SJSA1 (cell line): ENCODE data around the gene WDPCP. TPM values are rescaled to one million over a fixed set of nuclear protein-coding genes. Genes with fewer than 3 reads are reported as not detected.
"Not testable (repeated sequence)": the region's sequence is repeated elsewhere in the genome, so short reads cannot be mapped to it uniquely, and the experiment has no call there.

Experiments used
- DNase-seq, 2 experiments: peaks; one replicate each; pipeline ENCODE4 v3.0.0-alpha.2; 2015 to 2020; ENCODE audit warnings: low spot score in 2 of 2, low read depth in 1 of 2
- H3K27ac ChIP-seq: fragments of 250-450 bp; sonication (Bioruptor Pico); 2 replicates; pipeline ENCODE4 v1.5.1; 2020; ENCODE audit warnings: mild to moderate bottlenecking, moderate library complexity
- H3K27me3 ChIP-seq: fragments of 250-450 bp; sonication (Bioruptor Pico); replicated peaks from 2 replicates; pipeline ENCODE4 v1.5.1; 2020; ENCODE audit warnings: mild to moderate bottlenecking, moderate library complexity
- H3K36me3 ChIP-seq: fragments of 250-450 bp; sonication (Bioruptor Pico); 2 replicates; pipeline ENCODE4 v1.5.1; 2020; ENCODE audit warnings: mild to moderate bottlenecking
- H3K4me1 ChIP-seq: fragments of 250-450 bp; sonication (Bioruptor Pico); replicated peaks from 2 replicates; pipeline ENCODE4 v1.6.1; 2021; ENCODE audit warnings: mild to moderate bottlenecking
- H3K4me3 ChIP-seq: fragments of 250-450 bp; sonication (Bioruptor Pico); 2 replicates; pipeline ENCODE4 v1.5.1; 2020; ENCODE audit warnings: mild to moderate bottlenecking
- H3K9me3 ChIP-seq: fragments of 250-450 bp; sonication (Bioruptor Pico); replicated peaks from 2 replicates; pipeline ENCODE4 v1.5.1; 2020; ENCODE audit warnings: mild to moderate bottlenecking
- total RNA-seq: library from RNA; depleted of rRNA; stranded (reverse); fragments of >200 nt; shearing (Covaris generic); gene quantifications from 2 replicates; pipeline ENCODE4 v1.2.3, GENCODE V29; 2014

The WDPCP gene
- total RNA-seq, 1 experiment from 2014 or later, result 10.7 TPM

- Histone ChIP-seq H3K36me3 (no peaks in the 10 kb centered on the region), H3K9me3 (no peaks in the 10 kb centered on the region), H3K4me1 (no peaks in the 10 kb centered on the region), H3K27ac (no peak overlapping the region), H3K27me3 (no peaks in the 10 kb centered on the region), H3K4me3 (no peak overlapping the region)
- DNase-seq, result no peak
These were observed 93.3 kb downstream of the WDPCP start for GRCh38 chr2:63494968-63495367.

- no peaks in the 10 kb centered on the region for H3K4me1 ChIP-seq
- no peak for DNase-seq
- no peak overlapping the region for H3K4me3 ChIP-seq
- no peaks in the 10 kb centered on the region for H3K9me3 ChIP-seq
- H3K36me3 ChIP-seq, result no peaks in the 10 kb centered on the region
- no peak overlapping the region for H3K27ac ChIP-seq
- no peaks in the 10 kb centered on the region for H3K27me3 ChIP-seq
These were observed 94.2 kb downstream of the WDPCP start for GRCh38 chr2:63494100-63494499.

GRCh38 chr2:63488118-63488713 is 100.1 kb downstream of the WDPCP start:
- Histone ChIP-seq H3K27ac (no peak overlapping the region), H3K36me3 (no peaks in the 10 kb centered on the region), H3K27me3 (no peaks in the 10 kb centered on the region), H3K4me3 (no peak overlapping the region), H3K4me1 (no peaks in the 10 kb centered on the region), H3K9me3 (no peaks in the 10 kb centered on the region)
- DNase-seq, result peak in 1 of 2 experiments; percentile 5

GRCh38 chr2:63486861-63487290 is 101.4 kb downstream of the WDPCP start:
- no peak overlapping the region for H3K27ac ChIP-seq
- H3K9me3 ChIP-seq, result no peaks in the 10 kb centered on the region
- DNase-seq, result no peak
- no peak overlapping the region for H3K4me3 ChIP-seq
- H3K27me3 ChIP-seq, result no peaks in the 10 kb centered on the region
- no peaks in the 10 kb centered on the region for H3K4me1 ChIP-seq
- H3K36me3 ChIP-seq, result no peaks in the 10 kb centered on the region

GRCh38 chr2:63484901-63485300 is 103.4 kb downstream of the WDPCP start:
- no peaks in the 10 kb centered on the region for H3K9me3 ChIP-seq
- H3K4me1 ChIP-seq, result no peaks in the 10 kb centered on the region
- no peak for DNase-seq
- no peaks in the 10 kb centered on the region for H3K36me3 ChIP-seq
- no peaks in the 10 kb centered on the region for H3K27me3 ChIP-seq
- no peak overlapping the region for H3K27ac ChIP-seq
- no peak overlapping the region for H3K4me3 ChIP-seq

GRCh38 chr2:63484481-63484880 is 103.8 kb downstream of the WDPCP start:
- no peak for DNase-seq
- no peaks in the 10 kb centered on the region for H3K27me3 ChIP-seq
- no peak overlapping the region for H3K4me3 ChIP-seq
- H3K9me3 ChIP-seq, result no peaks in the 10 kb centered on the region
- H3K27ac ChIP-seq, result no peak overlapping the region
- no peaks in the 10 kb centered on the region for H3K4me1 ChIP-seq
- no peaks in the 10 kb centered on the region for H3K36me3 ChIP-seq

GRCh38 chr2:63477686-63478085 is 110.6 kb downstream of the WDPCP start:
- Histone ChIP-seq H3K9me3 (no peaks in the 10 kb centered on the region), H3K27ac (no peak overlapping the region), H3K27me3 (no peaks in the 10 kb centered on the region), H3K36me3 (no peaks in the 10 kb centered on the region), H3K4me3 (no peak overlapping the region), H3K4me1 (no peaks in the 10 kb centered on the region)
- DNase-seq, result no peak

- H3K9me3 ChIP-seq, H3K4me3 ChIP-seq, DNase-seq, H3K4me1 ChIP-seq, H3K36me3 ChIP-seq, H3K27me3 ChIP-seq, H3K27ac ChIP-seq: not testable (repeated sequence)
These were observed 119.0 kb downstream of the WDPCP start for GRCh38 chr2:63469313-63469712.

- H3K4me3 ChIP-seq, result no peak overlapping the region
- no peaks in the 10 kb centered on the region for H3K9me3 ChIP-seq
- no peak for DNase-seq
- no peaks in the 10 kb centered on the region for H3K36me3 ChIP-seq
- H3K4me1 ChIP-seq, result no peaks in the 10 kb centered on the region
- no peaks in the 10 kb centered on the region for H3K27me3 ChIP-seq
- no peak overlapping the region for H3K27ac ChIP-seq
These were observed 122.6 kb downstream of the WDPCP start for GRCh38 chr2:63465633-63466032.

- DNase-seq, result no peak
- H3K27me3 ChIP-seq, result no peaks in the 10 kb centered on the region
- H3K36me3 ChIP-seq, result no peaks in the 10 kb centered on the region
- H3K4me3 ChIP-seq, result no peak overlapping the region
- H3K27ac ChIP-seq, result no peak overlapping the region
- no peaks in the 10 kb centered on the region for H3K4me1 ChIP-seq
- H3K9me3 ChIP-seq, result no peaks in the 10 kb centered on the region
These were observed 125.1 kb downstream of the WDPCP start for GRCh38 chr2:63463142-63463541.

- Histone ChIP-seq H3K27ac (no peak overlapping the region), H3K27me3 (no peaks in the 10 kb centered on the region), H3K4me3 (no peak overlapping the region), H3K4me1 (no peaks in the 10 kb centered on the region), H3K36me3 (no peaks in the 10 kb centered on the region), H3K9me3 (no peaks in the 10 kb centered on the region)
- no peak for DNase-seq
These were observed 141.6 kb downstream of the WDPCP start for GRCh38 chr2:63446658-63447057.

GRCh38 chr2:63444565-63445288 is 143.6 kb downstream of the WDPCP start:
- DNase-seq, result no peak
- Histone ChIP-seq H3K4me1 (no peaks in the 10 kb centered on the region), H3K36me3 (no peaks in the 10 kb centered on the region), H3K27me3 (no peaks in the 10 kb centered on the region), H3K9me3 (no peaks in the 10 kb centered on the region), H3K4me3 (no peak overlapping the region), H3K27ac (no peak overlapping the region)

GRCh38 chr2:63440612-63441011 is 147.7 kb downstream of the WDPCP start:
- no peaks in the 10 kb centered on the region for H3K27me3 ChIP-seq
- no peak overlapping the region for H3K27ac ChIP-seq
- DNase-seq, result no peak

GRCh38 chr2:63438181-63438580 is 150.1 kb downstream of the WDPCP start:
- DNase-seq, result no peak
- no peak overlapping the region for H3K4me3 ChIP-seq
- no peak overlapping the region for H3K27ac ChIP-seq
- H3K27me3 ChIP-seq, result no peaks in the 10 kb centered on the region
- no peaks in the 10 kb centered on the region for H3K4me1 ChIP-seq
- H3K9me3 ChIP-seq, result no peaks in the 10 kb centered on the region
- H3K36me3 ChIP-seq, result 0 out of 2 replicates have a peak, but pooled peaks cover 3% of the 10 kb centered on the region

More at GRCh38 chr2:63440612-63441011, 147.7 kb downstream of the WDPCP start:
- H3K36me3 ChIP-seq, result 0 out of 2 replicates have a peak, but pooled peaks cover 3% of the 10 kb centered on the region
- H3K4me3 ChIP-seq, result no peak overlapping the region
- no peaks in the 10 kb centered on the region for H3K4me1 ChIP-seq
- H3K9me3 ChIP-seq, result no peaks in the 10 kb centered on the region
